NCI-H1694 treated with DMSO at 0.1 percent for 48 hours (cell line): ENCODE data around the gene RAB41.
"Not testable (repeated sequence)": the region's sequence is repeated elsewhere in the genome, so short reads cannot be mapped to it uniquely, and the experiment has no call there.

Experiments used
- DNase-seq: peaks from one replicate; lab custom pipeline; 2025; lab: John Stamatoyannopoulos, UW

RAB41 gene

GRCh38 chrX:70289793-70290770, 8.1 kb downstream of the RAB41 start, which contains the start of the genes KIF4A and PDZD11:
Gene KIF4A (plus strand): TSS chrX:70290104. CDS start chrX:70290459, 355 bp downstream.
Gene PDZD11 (minus strand): TSS chrX:70289927. CDS start chrX:70289341, 586 bp downstream.
- peak; percentile 65 for DNase-seq

GRCh38 chrX:70292788-70293187, 10.8 kb downstream of the RAB41 start:
- DNase-seq: no peak

GRCh38 chrX:70293621-70294020, 11.6 kb downstream of the RAB41 start:
- DNase-seq: no peak

GRCh38 chrX:70301716-70302115, 19.7 kb downstream of the RAB41 start:
- DNase-seq: no peak

GRCh38 chrX:70313503-70313902, 31.5 kb downstream of the RAB41 start:
- no peak for DNase-seq

GRCh38 chrX:70322784-70323183, 40.8 kb downstream of the RAB41 start:
- DNase-seq: no peak

GRCh38 chrX:70323628-70324027, 41.7 kb downstream of the RAB41 start:
- DNase-seq: not testable (repeated sequence)

- no peak for DNase-seq
These were observed 42.4 kb downstream of the RAB41 start for GRCh38 chrX:70324326-70324725.

GRCh38 chrX:70331161-70331560, 49.2 kb downstream of the RAB41 start:
- no peak for DNase-seq

GRCh38 chrX:70332600-70332999, 50.6 kb downstream of the RAB41 start:
- DNase-seq: no peak
